ENCODE measurements around the gene LRRK2. TPM values are rescaled to one million over a fixed set of nuclear protein-coding genes. Genes with fewer than 3 reads are reported as not detected.

Gene LRRK2
- total and polyA plus RNA-seq, 2 of the 13 experiments (the other 11 are each of a cell fraction or from before 2014, with no cell fraction given), result not detected

DNA sequence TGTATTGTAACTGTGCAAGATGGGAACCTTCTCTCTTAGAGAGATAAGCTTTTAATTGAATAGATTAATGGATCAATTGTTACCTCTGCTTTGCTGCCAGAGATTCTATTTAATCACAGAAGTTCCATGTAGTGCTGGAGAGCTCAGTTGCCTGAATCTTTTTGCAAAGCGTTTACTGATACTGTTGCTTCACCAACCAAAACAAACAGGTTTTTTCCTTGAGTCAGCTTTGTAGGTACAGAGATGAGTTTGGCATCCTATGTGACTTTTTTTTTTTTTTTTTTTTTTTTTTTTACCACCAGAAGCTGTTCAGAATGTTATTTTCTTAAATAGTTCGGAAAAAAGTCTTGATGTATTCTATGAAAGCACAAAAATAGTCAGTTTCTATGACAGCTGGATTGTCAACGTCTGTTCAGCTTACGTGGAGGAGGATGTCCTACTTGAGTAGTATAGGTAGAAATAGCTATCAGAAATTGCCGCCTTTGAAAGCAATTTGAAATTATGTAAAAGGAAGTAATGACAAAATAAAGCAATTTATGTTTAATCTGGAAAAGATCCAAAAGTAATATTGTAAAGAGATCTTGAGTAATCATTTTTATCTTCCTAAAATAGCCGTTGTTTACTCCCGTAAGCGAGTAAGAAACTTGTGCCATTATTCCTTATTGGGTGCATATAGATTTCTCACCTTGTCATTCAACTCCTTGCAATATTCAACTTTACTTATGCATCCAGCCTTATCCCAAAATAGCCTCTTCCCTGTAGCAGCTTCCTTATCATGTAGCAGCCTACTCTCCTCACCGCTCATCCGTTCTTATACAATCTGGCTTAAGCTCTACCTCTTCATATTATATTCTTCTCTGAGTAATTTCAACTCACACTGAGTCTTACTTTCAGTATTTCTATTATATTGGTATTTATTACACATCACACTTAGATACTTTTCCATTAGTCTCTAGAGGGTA is 5.2 kb downstream of the LRRK2 start (continued):
- TF ChIP-seq SMAD9 (CRISPR knock-in tag; IDR thresholded peaks at IDR 0.05), result no peak
- TF ChIP-seq PRMT3 (CRISPR knock-in tag; IDR thresholded peaks at IDR 0.05; ENCODE audit: borderline replicate concordance, low read depth), result no peak

DNA sequence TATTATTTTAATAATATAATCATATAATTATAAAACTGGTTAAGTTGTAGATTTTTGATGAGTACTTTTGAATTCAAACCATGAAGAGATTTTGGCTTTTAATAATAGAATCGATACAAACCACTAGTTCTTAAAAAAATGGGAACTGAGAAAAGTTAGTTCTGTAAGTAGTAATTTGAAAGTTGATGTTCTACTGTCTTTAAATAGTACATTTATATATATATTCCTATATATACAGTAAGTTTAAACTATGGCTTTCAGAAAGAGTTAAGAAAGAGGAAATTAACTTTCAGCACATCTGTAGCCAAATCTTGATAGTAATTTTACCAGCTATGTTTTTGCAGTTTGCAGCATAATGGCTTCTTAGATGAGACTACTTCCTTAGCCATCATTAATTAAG is 7.8 kb downstream of the LRRK2 start:
- no TSS peak for BruUV-seq (replicated peaks)
- 2% methylated on average over 1 of the region's 1 CpG for WGBS (ENCODE audit: low lambda C conversion rate)
- ATAC-seq (no peak), DNase-seq (ENCODE audit: low spot score) (no peak), FAIRE-seq (no peak)
- Histone ChIP-seq H3K4me2 (ENCODE audit: low read depth, low read length) (no peak overlapping the region), H3K27ac (ENCODE audit: extremely low read length, insufficient read depth, low read length) (no peak overlapping the region), H4K20me1 (ENCODE audit: insufficient read depth, low read length) (no peaks in the 10 kb centered on the region), H3K9me3 (ENCODE audit: low read length) (no peaks in the 10 kb centered on the region), H3K27me3 (ENCODE audit: control insufficient read depth in 1 of 2, insufficient read depth in 2 of 2, low read length in 2 of 2) (no peaks in the 10 kb centered on the region), H3K4me3 (replicated peaks in 1 of 3; ENCODE audit: insufficient read depth in 1 of 3, low read depth in 2 of 3, low read length in 3 of 3) (no peak overlapping the region), H2AFZ (ENCODE audit: low read length) (no peak overlapping the region), H3K79me2 (ENCODE audit: insufficient read depth, low read length) (no peaks in the 10 kb centered on the region), H3K36me3 (replicated peaks in 1 of 2; ENCODE audit: control insufficient read depth in 1 of 2, insufficient read depth in 2 of 2, low read length in 2 of 2) (no peaks in the 10 kb centered on the region), H3K4me1 (ENCODE audit: insufficient read depth, low read length) (no peaks in the 10 kb centered on the region), H3K9ac (ENCODE audit: insufficient read depth, low read depth, low read length) (no peak overlapping the region)
- ChIA-PET CTCF (ENCODE audit: low intra/inter-chr PET ratio, low total read pairs) (no interaction called here), POLR2A (no interaction called here)
- intact Hi-C loops (cut with micrococcal nuclease; ENCODE audit: unreplicated experiment), result no loop called here
- in situ Hi-C loops (cut with HindIII; ENCODE audit: extremely low pct_ligation_motif_present, low pct_unique_long_range_greater_than_20kb), result no loop called here
- TF ChIP-seq ZNF569 (CRISPR knock-in tag; IDR thresholded peaks at IDR 0.05; ENCODE audit: borderline replicate concordance) (no peak), FOSL1 (CRISPR knock-in tag; IDR thresholded peaks at IDR 0.05; ENCODE audit: borderline replicate concordance) (no peak), ARNT (IDR thresholded peaks at IDR 0.05) (no peak), ZNF224 (CRISPR knock-in tag; IDR thresholded peaks at IDR 0.05) (no peak), MLLT10 (CRISPR knock-in tag; IDR thresholded peaks at IDR 0.05) (no peak), ZFP90 (CRISPR knock-in tag; IDR thresholded peaks at IDR 0.05; ENCODE audit: borderline replicate concordance) (no peak), ZNF577 (CRISPR knock-in tag; IDR thresholded peaks at IDR 0.05; ENCODE audit: borderline replicate concordance, low read depth) (no peak), RFXANK (CRISPR knock-in tag; IDR thresholded peaks at IDR 0.05) (no peak)
- TF ChIP-seq, protein P1, sequence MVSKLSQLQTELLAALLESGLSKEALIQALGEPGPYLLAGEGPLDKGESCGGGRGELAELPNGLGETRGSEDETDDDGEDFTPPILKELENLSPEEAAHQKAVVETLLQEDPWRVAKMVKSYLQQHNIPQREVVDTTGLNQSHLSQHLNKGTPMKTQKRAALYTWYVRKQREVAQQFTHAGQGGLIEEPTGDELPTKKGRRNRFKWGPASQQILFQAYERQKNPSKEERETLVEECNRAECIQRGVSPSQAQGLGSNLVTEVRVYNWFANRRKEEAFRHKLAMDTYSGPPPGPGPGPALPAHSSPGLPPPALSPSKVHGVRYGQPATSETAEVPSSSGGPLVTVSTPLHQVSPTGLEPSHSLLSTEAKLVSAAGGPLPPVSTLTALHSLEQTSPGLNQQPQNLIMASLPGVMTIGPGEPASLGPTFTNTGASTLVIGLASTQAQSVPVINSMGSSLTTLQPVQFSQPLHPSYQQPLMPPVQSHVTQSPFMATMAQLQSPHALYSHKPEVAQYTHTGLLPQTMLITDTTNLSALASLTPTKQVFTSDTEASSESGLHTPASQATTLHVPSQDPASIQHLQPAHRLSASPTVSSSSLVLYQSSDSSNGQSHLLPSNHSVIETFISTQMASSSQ (IDR thresholded peaks at IDR 0.05; ENCODE audit: low read depth), result no peak
- TF ChIP-seq, protein P1 (CRISPR knock-in tag; IDR thresholded peaks at IDR 0.05; ENCODE audit: borderline replicate concordance), result no peak
